Right cardiac atrium (tissue), 5 donors: ENCODE data around the gene ABLIM2. TPM values are rescaled to one million over a fixed set of nuclear protein-coding genes. Genes with fewer than 3 reads are reported as not detected.

Source experiments
- ATAC-seq, 2 donors: fragments of 200-7000 bp; cut with Tn5 transposase; one replicate each; pipeline versions ENCODE4 v1.8.0 to v1.9.1; 2020; ENCODE audit warnings: moderate library complexity in 2 of 2, mild to moderate bottlenecking in 1 of 2
- DNase-seq, 3 donors: peaks; one replicate each; pipeline ENCODE4 v3.0.0-alpha.2; 2020
- H3K27ac ChIP-seq: one replicate; pipeline ENCODE4 v1.5.1; 2013; ENCODE audit warnings: mild to moderate bottlenecking, low read length, control low read depth, moderate library complexity
- H3K27me3 ChIP-seq: one replicate; pipeline ENCODE4 v1.6.1; 2013; ENCODE audit not compliant: control insufficient read depth, insufficient read depth
- H3K4me1 ChIP-seq: one replicate; pipeline ENCODE4 v1.6.1; 2013; ENCODE audit warnings: low read length; ENCODE audit not compliant: control insufficient read depth, insufficient read depth
- H3K4me3 ChIP-seq: one replicate; pipeline ENCODE4 v1.5.1; 2013; ENCODE audit warnings: low read length, control low read depth
- H3K9me3 ChIP-seq: one replicate; pipeline ENCODE4 v1.6.1; 2013; ENCODE audit warnings: low read length; ENCODE audit not compliant: control insufficient read depth
- WGBS: extraction: QIAGEN DNeasy Blood & Tissue Kit; methylation state at CpG from one replicate; pipeline ENCODE4 v1.1.7; 2013; 5-methylcytosine and 5-hydroxymethylcytosine counted together
- intact Hi-C, 4 donors: fragments of 100-400 bp; cut with DNase I; formaldehyde crosslinking; loops; one replicate each; pipeline versions ENCODE4 v1.11.0 to v1.14.0; 2022 to 2023
- polyA plus RNA-seq: library from polyadenylated mRNA; stranded (reverse); fragments of 200-250 nt; gene quantifications from one replicate; pipeline ENCODE4 v1.2.3, GENCODE V29; 2013
- total RNA-seq, 4 donors: library from RNA; stranded (reverse); fragmentation: NEBNext Ultra II Directional; extraction: Animal tissue kit (Norgen Biotek cat#: 25700); gene quantifications; one replicate each; pipeline ENCODE4 v1.2.1, GENCODE V29; 2021
- donor health status: healthy with polysubstance abuse.
- donor health status: DM: no; HTN: yes; CAD: no.
- donor health status: DM: no; HTN: no; CAD: no.
- donor health status: DM: no; HTN: yes; CAD: no; lungs with severe emphysema.
- donor health status: DM: yes; HTN: yes; CAD: no.

Gene ABLIM2
- total and polyA plus RNA-seq, 5 donors = 4.2 to 17.4 (median 8.9) TPM

GRCh38 chr4:8133897-8134563, 24.6 kb downstream of the ABLIM2 start:
- intact Hi-C loops = no loop called here
- Histone ChIP-seq H3K4me1 (no peaks in the 10 kb centered on the region), H3K27me3 (no peaks in the 10 kb centered on the region), H3K27ac (no peak overlapping the region), H3K9me3 (no peaks in the 10 kb centered on the region), H3K4me3 (no peak overlapping the region)
- ATAC-seq = no peak
- WGBS = 67% methylated on average over 26 of the region's 26 CpGs
- peak in 2 of 3 donors; percentile 32 to 47 for DNase-seq

GRCh38 chr4:8132947-8133705, 25.5 kb downstream of the ABLIM2 start:
- Histone ChIP-seq H3K27me3 (no peaks in the 10 kb centered on the region), H3K4me3 (no peak overlapping the region), H3K9me3 (no peaks in the 10 kb centered on the region), H3K27ac (no peak overlapping the region), H3K4me1 (no peaks in the 10 kb centered on the region)
- intact Hi-C loops = no loop called here
- ATAC-seq = no peak
- peak in 2 of 3 donors; percentile 35 to 40 for DNase-seq
- WGBS = 73% methylated on average over 27 of the region's 27 CpGs

GRCh38 chr4:8132400-8132799, 26.2 kb downstream of the ABLIM2 start:
- DNase-seq (peak in 2 of 3 donors; percentile 24 to 28), ATAC-seq (no peak)
- Histone ChIP-seq H3K4me3 (no peak overlapping the region), H3K4me1 (no peaks in the 10 kb centered on the region), H3K27ac (no peak overlapping the region), H3K27me3 (no peaks in the 10 kb centered on the region), H3K9me3 (no peaks in the 10 kb centered on the region)
- 89% methylated on average over 10 of the region's 10 CpGs for WGBS
- intact Hi-C loops = no loop called here

GRCh38 chr4:8131826-8132225, 26.8 kb downstream of the ABLIM2 start:
- no peaks in the 10 kb centered on the region for H3K9me3 ChIP-seq
- H3K4me1 ChIP-seq = no peaks in the 10 kb centered on the region
- no peaks in the 10 kb centered on the region for H3K27me3 ChIP-seq
- H3K4me3 ChIP-seq = no peak overlapping the region
- intact Hi-C loops = no loop called here
- ATAC-seq (no peak), DNase-seq (peak in 1 of 3 donors; percentile 47)
- WGBS = 79% methylated on average over 18 of the region's 18 CpGs
- H3K27ac ChIP-seq = no peak overlapping the region

GRCh38 chr4:8131210-8131609, 27.4 kb downstream of the ABLIM2 start:
- Histone ChIP-seq H3K27ac (no peak overlapping the region), H3K27me3 (no peaks in the 10 kb centered on the region), H3K4me3 (no peak overlapping the region), H3K9me3 (no peaks in the 10 kb centered on the region), H3K4me1 (no peaks in the 10 kb centered on the region)
- intact Hi-C loops = no loop called here
- no peak for ATAC-seq
- 68% methylated on average over 8 of the region's 8 CpGs for WGBS
- peak in 1 of 3 donors; percentile 2 for DNase-seq

GRCh38 chr4:8130346-8131066, 28.1 kb downstream of the ABLIM2 start:
- DNase-seq = peak in 2 of 3 donors; percentile 43 to 46
- Histone ChIP-seq H3K27ac (no peak overlapping the region), H3K4me3 (no peak overlapping the region), H3K4me1 (no peaks in the 10 kb centered on the region), H3K9me3 (no peaks in the 10 kb centered on the region), H3K27me3 (no peaks in the 10 kb centered on the region)
- ATAC-seq = no peak
- WGBS = 82% methylated on average over 18 of the region's 18 CpGs
- intact Hi-C loops = no loop called here

- no peak for ATAC-seq
- no peaks in the 10 kb centered on the region for H3K4me1 ChIP-seq
- H3K27me3 ChIP-seq = no peaks in the 10 kb centered on the region
- 83% methylated on average over 6 of the region's 6 CpGs for WGBS
- intact Hi-C loops = no loop called here
- H3K27ac ChIP-seq = no peak overlapping the region
- no peak overlapping the region for H3K4me3 ChIP-seq
- peak in 2 of 3 donors; percentile 16 to 38 for DNase-seq
- H3K9me3 ChIP-seq = no peaks in the 10 kb centered on the region
Observed at GRCh38 chr4:8129785-8130184, 28.8 kb downstream of the ABLIM2 start.

- WGBS = 92% methylated on average over 11 of the region's 11 CpGs
- ATAC-seq (no peak), DNase-seq (peak in 2 of 3 donors; percentile 1 to 8)
- Histone ChIP-seq H3K27me3 (no peaks in the 10 kb centered on the region), H3K4me3 (no peak overlapping the region), H3K4me1 (no peaks in the 10 kb centered on the region), H3K9me3 (no peaks in the 10 kb centered on the region), H3K27ac (no peak overlapping the region)
- intact Hi-C loops = no loop called here
Observed at GRCh38 chr4:8129136-8129535, 29.5 kb downstream of the ABLIM2 start.

- H3K27ac ChIP-seq = no peak overlapping the region
- WGBS = 83% methylated on average over 19 of the region's 19 CpGs
- H3K4me1 ChIP-seq = peaks cover 3% of the 10 kb centered on the region
- no peak for ATAC-seq
- intact Hi-C loops = no loop called here
- DNase-seq = peak in 2 of 3 donors; percentile 5 to 38
- no peaks in the 10 kb centered on the region for H3K27me3 ChIP-seq
- H3K9me3 ChIP-seq = no peaks in the 10 kb centered on the region
- no peak overlapping the region for H3K4me3 ChIP-seq
Observed at GRCh38 chr4:8128100-8128856, 30.3 kb downstream of the ABLIM2 start.

GRCh38 chr4:8127051-8127826, 31.4 kb downstream of the ABLIM2 start:
- DNase-seq (peak in 2 of 3 donors; percentile 36 to 40), ATAC-seq (no peak)
- Histone ChIP-seq H3K4me1 (peaks cover 3% of the 10 kb centered on the region), H3K27me3 (no peaks in the 10 kb centered on the region), H3K9me3 (no peaks in the 10 kb centered on the region), H3K27ac (no peak overlapping the region), H3K4me3 (no peak overlapping the region)
- intact Hi-C loops = no loop called here
- WGBS = 92% methylated on average over 29 of the region's 29 CpGs
